Neuronal stem cell (in vitro differentiated cells): Measurements from ENCODE around the gene GTPBP4.
A peak's percentile ranks its signal among the peaks of the same experiment; 100 is the strongest.

Experiments used
- DNase-seq: peaks from one replicate; pipeline ENCODE4 v3.0.0-alpha.2; 2013; ENCODE audit warnings: low spot score
- H2AFZ ChIP-seq: one replicate; pipeline ENCODE4 v1.6.1; 2013; ENCODE audit warnings: mild to moderate bottlenecking, low read length, inconsistent platforms
- H2AK5ac ChIP-seq: 2 replicates; pipeline ENCODE4 v1.6.1; 2013; ENCODE audit warnings: low read depth, mild to moderate bottlenecking, inconsistent platforms, low read length, moderate library complexity, mixed read lengths
- H2BK120ac ChIP-seq: 2 replicates; pipeline ENCODE4 v1.6.1; 2013; ENCODE audit warnings: low read depth, mild to moderate bottlenecking, inconsistent platforms, low read length, moderate library complexity, mixed read lengths
- H2BK12ac ChIP-seq: one replicate; pipeline ENCODE4 v1.6.1; 2013; ENCODE audit warnings: low read length, inconsistent platforms
- H2BK15ac ChIP-seq: 2 replicates; pipeline ENCODE4 v1.6.1; 2013; ENCODE audit warnings: mild to moderate bottlenecking, low read length, inconsistent platforms, mixed read lengths
- H2BK5ac ChIP-seq: one replicate; pipeline ENCODE4 v1.6.1; 2013; ENCODE audit warnings: inconsistent platforms, mild to moderate bottlenecking, low read length, moderate library complexity
- H3K14ac ChIP-seq: one replicate; pipeline ENCODE4 v1.6.1; 2013; ENCODE audit warnings: low read length, inconsistent platforms
- H3K18ac ChIP-seq: 2 replicates; pipeline ENCODE4 v1.6.1; 2013; ENCODE audit warnings: low read length, inconsistent platforms
- H3K23ac ChIP-seq: 2 replicates; pipeline ENCODE4 v1.6.1; 2013; ENCODE audit warnings: low read depth, mild to moderate bottlenecking, mixed read lengths, low read length, inconsistent platforms; ENCODE audit not compliant: poor library complexity
- H3K27ac ChIP-seq: replicated peaks from 3 replicates; pipeline ENCODE4 v1.5.1; 2013; ENCODE audit warnings: low read length, inconsistent platforms
- H3K27me3 ChIP-seq, 3 experiments: 2 replicates each; pipeline ENCODE4 v1.6.1; 2013; ENCODE audit warnings: low read length in 3 of 3, mild to moderate bottlenecking in 2 of 3, inconsistent platforms in 1 of 3, low read depth in 1 of 3, mixed read lengths in 1 of 3, moderate library complexity in 1 of 3; ENCODE audit not compliant: control insufficient read depth in 3 of 3, insufficient read depth in 3 of 3
- H3K36me3 ChIP-seq, 2 donors: replicated peaks in 1 of 2; 2 replicates each; pipeline ENCODE4 v1.6.1; 2013; ENCODE audit warnings: low read length in 2 of 2; ENCODE audit not compliant: control insufficient read depth in 2 of 2, insufficient read depth in 2 of 2
- H3K4ac ChIP-seq: 2 replicates; pipeline ENCODE4 v1.6.1; 2013; ENCODE audit warnings: inconsistent platforms, mild to moderate bottlenecking, low read length, moderate library complexity
- H3K4me1 ChIP-seq, 2 donors: 1 replicate in 1 of 2; 2 replicates in 1 of 2; pipeline ENCODE4 v1.6.1; 2013; ENCODE audit warnings: low read length in 2 of 2, low read depth in 1 of 2; ENCODE audit not compliant: control insufficient read depth in 2 of 2, insufficient read depth in 1 of 2
- H3K4me2 ChIP-seq: one replicate; pipeline ENCODE4 v1.6.1; 2013; ENCODE audit warnings: mild to moderate bottlenecking, low read length, inconsistent platforms; ENCODE audit not compliant: insufficient read depth, poor library complexity, severe bottlenecking
- H3K4me3 ChIP-seq, 2 donors: 2 replicates each; pipeline ENCODE4 v1.5.1; 2013; ENCODE audit warnings: low read length in 2 of 2, mild to moderate bottlenecking in 2 of 2, inconsistent platforms in 1 of 2, moderate library complexity in 1 of 2
- H3K79me1 ChIP-seq: one replicate; pipeline ENCODE4 v1.6.1; 2013; ENCODE audit warnings: low read depth, mild to moderate bottlenecking, inconsistent platforms, low read length, moderate library complexity
- H3K9ac ChIP-seq: one replicate; pipeline ENCODE4 v1.6.1; 2013; ENCODE audit warnings: mild to moderate bottlenecking, low read depth, low read length, inconsistent platforms; ENCODE audit not compliant: poor library complexity
- H3K9me3 ChIP-seq, 2 donors: replicated peaks in 1 of 2; 2 replicates each; pipeline versions ENCODE3 to v1.6.1; 2013; ENCODE audit warnings: low read length in 2 of 2, mild to moderate bottlenecking in 2 of 2, inconsistent platforms in 1 of 2, low read depth in 1 of 2, mixed read lengths in 1 of 2, moderate library complexity in 1 of 2; ENCODE audit not compliant: control insufficient read depth in 2 of 2, insufficient read depth in 1 of 2
- H4K8ac ChIP-seq: one replicate; pipeline ENCODE4 v1.6.1; 2013; ENCODE audit warnings: low read depth, mild to moderate bottlenecking, inconsistent platforms, low read length, moderate library complexity
- H4K91ac ChIP-seq: one replicate; pipeline ENCODE4 v1.6.1; 2013; ENCODE audit warnings: low read length, low read depth, mild to moderate bottlenecking, inconsistent platforms; ENCODE audit not compliant: poor library complexity
- WGBS, 2 donors: extraction: QIAGEN DNeasy Blood & Tissue Kit; methylation state at CpG; one replicate each; pipeline ENCODE4 v1.1.7; 2013; ENCODE audit warnings: missing lambda C conversion rate in 2 of 2, mixed read lengths in 1 of 2; ENCODE audit not compliant: insufficient read length in 2 of 2, insufficient replicate concordance in 1 of 2; ENCODE audit errors: extremely low coverage in 2 of 2; 5-methylcytosine and 5-hydroxymethylcytosine counted together

Gene GTPBP4

DNA sequence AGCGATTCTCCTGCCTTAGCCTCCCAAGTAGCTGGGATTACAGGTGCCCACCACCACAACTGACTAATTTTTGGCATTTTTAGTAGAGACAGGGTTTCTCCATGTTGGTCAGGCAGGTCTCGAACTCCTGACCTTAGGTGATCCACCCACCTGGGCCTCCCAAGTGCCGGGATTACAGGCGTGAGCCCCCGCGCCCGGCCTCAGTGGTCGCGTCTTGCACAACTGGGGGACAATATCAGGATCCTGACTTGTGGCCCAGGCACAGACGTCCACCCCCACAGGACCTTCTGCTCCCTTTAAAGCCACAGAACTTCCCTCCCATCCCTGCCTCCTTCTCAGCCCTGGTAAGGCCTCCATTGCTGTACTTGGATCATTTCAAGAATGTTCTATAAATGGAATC is 39.9 kb upstream of the GTPBP4 start:
- no peak overlapping the region for H2BK120ac ChIP-seq
- H3K18ac ChIP-seq = no peak overlapping the region
- no peak overlapping the region for H3K4me2 ChIP-seq
- H3K14ac ChIP-seq = no peak overlapping the region
- no peak overlapping the region for H2AFZ ChIP-seq
- H3K4me1 ChIP-seq = no peaks in the 10 kb centered on the region
- H4K8ac ChIP-seq = no peak overlapping the region
- no peaks in the 10 kb centered on the region for H3K36me3 ChIP-seq
- no peak overlapping the region for H3K27ac ChIP-seq
- H3K4ac ChIP-seq = no peak overlapping the region
- no CpG with 5 or more reads among the region's 10 CpGs for WGBS, 2 donors
- no peak overlapping the region for H2BK15ac ChIP-seq
- no peak overlapping the region for H3K23ac ChIP-seq
- no peak overlapping the region for H3K4me3 ChIP-seq
- no peaks in the 10 kb centered on the region for H3K79me1 ChIP-seq
- H2BK12ac ChIP-seq = no peak overlapping the region
- DNase-seq = no peak
- H3K9me3 ChIP-seq = no peaks in the 10 kb centered on the region
- H2BK5ac ChIP-seq = no peak overlapping the region
- H3K27me3 ChIP-seq = peaks cover 0 to 4% (median 0%) of the 10 kb centered on the region in 3 experiments
- H3K9ac ChIP-seq = no peak overlapping the region
- no peak overlapping the region for H4K91ac ChIP-seq
- H2AK5ac ChIP-seq = no peak overlapping the region

DNA sequence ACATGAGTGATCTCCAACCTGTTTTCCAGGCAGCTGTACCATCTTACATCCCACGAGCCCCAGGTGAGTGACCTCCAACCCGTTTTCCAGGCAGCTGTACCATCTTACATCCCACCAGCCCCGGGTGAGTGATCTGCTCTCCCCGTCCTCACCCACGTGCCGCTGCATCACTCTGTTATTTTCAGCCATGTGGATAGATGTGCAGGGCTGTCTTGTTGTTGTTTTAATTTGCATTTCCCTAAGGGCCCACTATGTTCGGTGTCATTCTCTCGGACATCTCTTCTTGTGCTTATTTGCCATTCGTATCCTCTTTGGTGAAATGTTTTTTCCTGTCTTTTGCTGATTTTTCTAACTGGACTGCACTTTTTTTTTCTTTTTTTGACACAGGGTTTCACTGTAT is 38.8 kb upstream of the GTPBP4 start:
- Histone ChIP-seq H2AFZ (no peak overlapping the region), H2AK5ac (no peak overlapping the region), H3K9me3 (no peaks in the 10 kb centered on the region), H3K9ac (no peak overlapping the region), H3K14ac (no peak overlapping the region), H2BK15ac (no peak overlapping the region), H4K8ac (no peak overlapping the region), H3K4me2 (no peak overlapping the region), H2BK12ac (no peak overlapping the region), H3K4ac (no peak overlapping the region), H3K36me3 (no peaks in the 10 kb centered on the region), H3K27me3 (peaks cover 0 to 14% (median 0%) of the 10 kb centered on the region in 3 experiments), H3K4me3 (no peak overlapping the region), H3K27ac (no peak overlapping the region), H3K79me1 (no peaks in the 10 kb centered on the region), H4K91ac (no peak overlapping the region), H3K4me1 (no peaks in the 10 kb centered on the region), H3K18ac (no peak overlapping the region), H2BK120ac (no peak overlapping the region), H3K23ac (no peak overlapping the region), H2BK5ac (no peak overlapping the region)
- no CpG with 5 or more reads among the region's 9 CpGs for WGBS, 2 donors
- no peak for DNase-seq

DNA sequence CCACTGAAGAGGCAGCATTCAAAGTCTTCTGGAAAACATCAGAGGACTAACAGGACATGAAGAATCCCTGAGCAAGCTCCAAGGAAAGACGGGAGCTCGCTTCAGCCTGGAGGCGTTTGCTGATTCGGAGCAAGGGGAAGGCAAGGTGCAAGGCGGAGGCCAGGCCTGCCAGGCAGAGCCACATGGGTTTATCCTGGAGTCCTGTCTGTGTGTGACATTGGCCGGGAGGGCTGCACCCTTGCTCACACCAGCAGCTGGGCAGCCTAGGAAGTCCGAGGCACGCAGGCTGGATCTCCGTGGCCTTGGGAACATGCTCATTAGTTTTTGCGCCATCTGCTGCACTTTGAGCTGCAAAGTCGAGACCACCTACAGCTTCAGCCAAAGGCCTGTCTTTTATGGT is 34.4 kb upstream of the GTPBP4 start:
- DNase-seq = no peak
- Histone ChIP-seq H3K4me3 (no peak overlapping the region), H3K9me3 (no peaks in the 10 kb centered on the region), H2BK5ac (no peak overlapping the region), H2AFZ (no peak overlapping the region), H2BK120ac (no peak overlapping the region), H4K8ac (no peak overlapping the region), H3K18ac (peak overlapping the region; percentile 53), H2BK15ac (no peak overlapping the region), H2AK5ac (peak overlapping the region; percentile 36), H3K4ac (no peak overlapping the region), H3K4me1 (no peaks in the 10 kb centered on the region), H3K9ac (no peak overlapping the region), H3K36me3 (no peaks in the 10 kb centered on the region), H2BK12ac (no peak overlapping the region), H4K91ac (no peak overlapping the region), H3K27ac (no peak overlapping the region), H3K23ac (no peak overlapping the region), H3K14ac (no peak overlapping the region), H3K4me2 (no peak overlapping the region), H3K79me1 (no peaks in the 10 kb centered on the region), H3K27me3 (peaks cover 0 to 29% (median 0%) of the 10 kb centered on the region in 3 experiments)
- no CpG with 5 or more reads among the region's 11 CpGs for WGBS, 2 donors

DNA sequence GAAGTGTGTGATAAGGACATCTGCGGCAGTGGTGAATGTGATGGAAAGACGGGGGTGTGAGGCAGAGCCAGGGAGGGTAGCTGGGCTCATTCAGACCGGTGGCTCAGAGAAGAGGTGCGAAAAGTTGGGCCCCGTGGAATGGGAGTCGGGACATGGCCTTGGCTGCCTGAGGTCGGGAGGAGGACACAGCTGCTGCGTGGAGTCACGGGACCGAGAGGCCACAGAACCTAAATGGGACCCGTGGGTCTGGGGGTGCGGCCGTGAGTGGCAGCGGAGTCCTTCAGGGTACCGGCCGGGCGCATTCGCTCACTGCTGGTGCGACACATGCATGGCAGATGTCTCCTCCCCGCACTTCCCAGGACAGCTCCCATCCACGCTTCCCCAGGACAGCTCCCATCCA is 33.8 kb upstream of the GTPBP4 start:
- H3K4me2 ChIP-seq = no peak overlapping the region

More for the DNA sequence above, 33.8 kb upstream of the GTPBP4 start:
- no peak for DNase-seq
- H3K36me3 ChIP-seq = no peaks in the 10 kb centered on the region
- H2BK5ac ChIP-seq = no peak overlapping the region
- no peak overlapping the region for H3K27ac ChIP-seq
- no peak overlapping the region for H2BK12ac ChIP-seq
- H4K91ac ChIP-seq = no peak overlapping the region
- H3K4me3 ChIP-seq = no peak overlapping the region
- no peak overlapping the region for H3K18ac ChIP-seq
- H2AK5ac ChIP-seq = no peak overlapping the region
- H3K4ac ChIP-seq = no peak overlapping the region
- H2BK15ac ChIP-seq = no peak overlapping the region
- H3K14ac ChIP-seq = no peak overlapping the region
- H3K23ac ChIP-seq = no peak overlapping the region
- H3K79me1 ChIP-seq = no peaks in the 10 kb centered on the region
- H2AFZ ChIP-seq = no peak overlapping the region
- H3K27me3 ChIP-seq = peaks cover 0 to 32% (median 0%) of the 10 kb centered on the region in 3 experiments
- H4K8ac ChIP-seq = no peak overlapping the region
- WGBS, 2 donors = no CpG with 5 or more reads among the region's 21 CpGs
- H3K4me1 ChIP-seq = no peaks in the 10 kb centered on the region
- no peak overlapping the region for H3K9ac ChIP-seq
- H3K9me3 ChIP-seq = no peaks in the 10 kb centered on the region
- no peak overlapping the region for H2BK120ac ChIP-seq
